Skin of body (tissue), 3 donors: ENCODE measurements around the gene UBAC2. TPM values are rescaled to one million over a fixed set of nuclear protein-coding genes. Genes with fewer than 3 reads are reported as not detected.

Experiments used
- DNase-seq: peaks from one replicate; lab custom pipeline; 2025; lab: John Stamatoyannopoulos, UW
- small RNA-seq: library from RNA; depleted of rRNA; stranded (forward); fragments of <200 nt; gene quantifications from one replicate; pipeline ENCODE3, GENCODE V24; 2014; ENCODE audit warnings: low replicate concordance
- total RNA-seq: library from RNA; depleted of rRNA; stranded (reverse); fragments of >200 nt; gene quantifications from one replicate; pipeline ENCODE4 v1.2.3, GENCODE V29; 2014

UBAC2 gene
- total RNA-seq, 1 donor from 2014 or later: 57.1 TPM

GRCh38 chr13:99433543-99434075, 233.0 kb downstream of the UBAC2 start:
- DNase-seq: no peak

GRCh38 chr13:99434258-99434788, 233.7 kb downstream of the UBAC2 start:
- DNase-seq: no peak

GRCh38 chr13:99435116-99435515, 234.5 kb downstream of the UBAC2 start:
- no peak for DNase-seq

GRCh38 chr13:99435998-99436397, 235.3 kb downstream of the UBAC2 start:
- no peak for DNase-seq

Small RNA genes lying within 50 kb of the gene (small RNA-seq; reads per million reads assigned to genes)
- not detected for gene MIR623
- 0.07 reads per million for gene RN7SKP9

Other genes starting within 250 kb of the UBAC2 start
- 89.1 TPM for gene DOCK9, start 222.8 kb upstream of the UBAC2 start, total RNA-seq
- 0.20 TPM for gene GPR18, start 57.5 kb downstream of the UBAC2 start, total RNA-seq
- 29.7 TPM for gene GPR183, start 106.5 kb downstream of the UBAC2 start, total RNA-seq